Activated T-cell treated with anti-CD3 and anti-CD28 coated beads for 48 hours (primary cell): Measurements from ENCODE around the gene CMKLR1.

ENCODE experiments used
- DNase-seq: peaks from one replicate; pipeline ENCODE4 v3.0.0-alpha.2; 2020; ENCODE audit warnings: low read depth

The CMKLR1 gene

DNA sequence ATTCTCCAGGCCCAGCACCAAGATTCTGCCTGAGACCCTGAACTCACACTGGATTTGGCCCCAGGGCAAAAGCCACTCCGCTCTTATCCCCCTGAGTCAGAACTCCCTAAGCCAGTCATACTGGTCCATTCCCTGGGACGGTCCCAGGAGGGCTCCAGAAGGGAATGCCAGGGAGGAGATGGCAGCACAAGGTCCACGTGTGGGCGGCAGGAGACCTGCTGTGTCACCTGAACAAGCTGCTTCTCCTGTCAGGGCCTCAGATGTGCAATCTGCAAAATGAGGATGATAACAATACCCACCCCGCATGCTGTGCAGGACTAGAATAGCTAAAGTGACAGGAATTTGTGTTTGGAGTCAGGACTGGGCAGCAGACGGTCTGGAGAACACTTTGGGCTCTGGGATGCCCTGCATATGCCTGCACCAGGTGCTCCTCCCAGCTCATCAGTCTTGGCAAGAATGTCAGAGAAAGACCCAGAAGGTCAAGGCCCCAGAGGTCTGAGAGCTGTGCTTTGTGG, 40.3 kb downstream of the CMKLR1 start:
- DNase-seq, result no peak

DNA sequence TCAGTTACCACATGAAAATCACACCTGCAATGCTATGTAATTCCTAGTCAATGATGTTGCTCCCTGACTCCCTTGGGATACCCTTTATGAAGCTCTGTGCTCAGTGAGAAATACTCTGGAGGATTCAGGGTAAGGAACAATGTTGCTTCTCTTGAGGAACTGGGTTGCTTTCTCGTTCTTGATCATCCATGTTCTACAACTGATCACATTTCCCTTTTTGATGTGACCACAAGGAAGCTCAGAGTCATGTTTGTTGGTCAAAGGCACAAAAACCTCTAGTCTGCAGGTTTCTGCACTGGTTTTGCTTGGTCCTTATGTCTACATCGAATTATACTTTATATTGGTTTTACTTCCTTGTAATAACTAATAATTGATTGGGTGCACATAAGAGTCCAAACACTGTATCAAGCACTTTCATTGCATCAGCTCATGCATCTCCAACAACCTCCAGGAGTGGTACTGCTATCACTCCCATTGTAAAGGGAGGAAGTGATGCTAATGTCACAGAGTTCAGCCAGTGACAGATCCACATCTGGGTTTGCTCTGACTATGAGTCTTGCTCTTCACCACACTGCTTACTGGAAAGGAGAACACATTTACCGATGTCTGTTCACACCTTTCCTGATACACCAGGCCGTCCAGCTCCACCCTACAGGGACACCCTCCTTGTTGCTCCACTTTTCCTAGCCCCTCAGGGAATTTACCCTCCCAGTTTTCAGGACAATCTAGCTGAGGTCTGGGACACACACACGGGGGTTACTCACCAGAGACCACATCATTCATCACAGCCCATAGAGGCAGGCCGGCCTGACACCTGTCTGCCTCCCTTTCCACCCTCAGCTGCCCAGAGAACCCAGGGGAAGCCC, 41.0 kb downstream of the CMKLR1 start:
- DNase-seq, result no peak

DNA sequence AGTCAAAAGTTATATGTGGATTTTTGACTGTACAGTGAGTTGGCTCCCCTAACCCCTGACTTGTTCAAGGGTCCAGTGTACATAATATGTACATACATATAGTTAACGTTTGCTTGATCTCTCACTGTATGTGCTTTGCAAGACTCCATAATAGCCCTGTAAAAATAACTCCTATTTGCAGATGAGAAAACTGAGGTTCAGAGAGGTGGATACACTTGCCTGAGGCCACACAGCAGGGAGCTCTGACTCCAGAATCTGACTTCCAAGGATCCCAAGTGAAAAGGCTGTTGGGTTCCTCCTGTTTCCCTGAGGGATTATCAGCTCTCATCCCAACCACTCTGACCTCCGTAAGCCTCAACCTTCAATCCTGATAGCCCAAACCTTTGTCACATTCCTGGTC, 41.7 kb downstream of the CMKLR1 start:
- no peak for DNase-seq

DNA sequence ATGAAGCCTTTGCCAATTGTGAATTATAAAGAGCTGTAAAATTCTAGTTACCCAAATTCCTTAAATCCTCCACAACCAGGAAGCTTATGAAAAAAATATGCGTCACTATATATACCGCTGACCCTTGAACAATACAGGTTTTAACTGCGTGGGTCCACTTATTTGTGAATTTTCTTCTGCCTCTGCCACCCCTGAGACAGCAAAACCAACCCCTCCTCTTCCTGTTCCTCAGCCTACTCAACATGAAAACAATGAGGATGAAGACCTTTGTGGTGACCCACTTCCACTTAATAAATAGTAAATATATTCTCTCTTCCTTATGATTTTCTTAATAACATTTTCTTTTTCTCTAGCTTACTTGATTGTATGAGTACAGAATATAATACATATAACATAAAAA, 42.2 kb downstream of the CMKLR1 start:
- DNase-seq, result no peak

- DNase-seq, result no peak
Measured at GRCh38 chr12:108295641-108296040, 43.5 kb downstream of the CMKLR1 start.

DNA sequence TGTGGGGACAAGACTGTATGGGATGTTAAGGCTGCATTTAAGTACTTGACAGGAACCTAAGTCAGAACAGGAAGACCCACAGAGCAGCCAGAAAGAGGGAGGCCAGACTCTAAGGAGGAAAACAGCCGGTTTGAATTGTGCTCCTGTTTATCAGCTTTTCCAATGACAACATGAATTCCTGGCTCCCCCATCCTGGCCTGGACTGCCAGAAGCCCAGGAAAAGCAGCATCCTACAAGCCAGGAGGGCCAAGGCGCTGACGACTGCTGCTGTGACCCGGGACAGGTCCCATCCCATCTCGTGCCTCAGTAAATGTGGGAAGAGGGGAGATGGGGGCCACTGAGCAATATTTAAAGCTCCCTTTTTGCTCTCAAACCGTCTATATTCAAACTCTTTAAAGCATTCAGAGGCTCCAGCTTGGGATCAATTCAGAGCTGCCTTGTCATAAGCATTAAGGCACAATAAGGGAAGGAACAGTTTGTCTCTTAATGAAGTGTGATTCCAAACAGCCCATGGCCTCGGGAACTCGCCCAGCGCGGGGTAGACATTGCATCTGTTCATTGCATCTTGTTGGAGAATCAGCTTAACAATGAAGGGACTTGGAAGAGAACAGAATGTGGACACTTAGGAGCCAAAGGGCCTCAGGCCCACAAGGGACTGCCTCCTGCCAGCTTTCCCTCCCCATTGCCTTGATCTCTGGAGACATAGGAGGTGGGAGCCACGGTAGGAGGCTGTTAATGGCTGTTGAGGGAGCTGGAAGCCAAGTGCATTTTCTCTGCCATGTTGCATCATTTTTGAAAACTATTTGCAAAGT, 49.6 kb downstream of the CMKLR1 start:
- no peak for DNase-seq

GRCh38 chr12:108287227-108287626, 51.9 kb downstream of the CMKLR1 start:
- no peak for DNase-seq

- no peak for DNase-seq
Measured at GRCh38 chr12:108285016-108285415, 54.1 kb downstream of the CMKLR1 start.

DNA sequence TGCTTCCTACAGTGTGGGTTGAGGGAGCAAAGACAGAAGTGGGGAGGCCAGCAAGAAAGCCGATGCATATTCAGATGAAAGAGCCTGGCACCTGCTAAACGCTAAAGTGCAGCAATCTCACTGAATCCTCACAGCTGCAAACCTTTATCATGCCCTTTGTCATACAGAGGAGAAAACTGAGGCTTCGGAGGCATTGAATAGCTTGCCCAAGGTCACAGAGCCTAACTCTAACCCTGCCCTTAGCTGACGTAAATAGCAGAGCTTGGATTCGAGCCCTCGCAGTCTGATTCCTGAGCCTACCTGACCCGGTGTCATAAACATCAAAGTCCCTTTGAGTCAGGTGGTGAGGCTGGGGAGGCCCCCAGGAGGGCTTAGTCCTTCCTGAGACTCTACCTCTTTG, 54.9 kb downstream of the CMKLR1 start:
- no peak for DNase-seq

DNA sequence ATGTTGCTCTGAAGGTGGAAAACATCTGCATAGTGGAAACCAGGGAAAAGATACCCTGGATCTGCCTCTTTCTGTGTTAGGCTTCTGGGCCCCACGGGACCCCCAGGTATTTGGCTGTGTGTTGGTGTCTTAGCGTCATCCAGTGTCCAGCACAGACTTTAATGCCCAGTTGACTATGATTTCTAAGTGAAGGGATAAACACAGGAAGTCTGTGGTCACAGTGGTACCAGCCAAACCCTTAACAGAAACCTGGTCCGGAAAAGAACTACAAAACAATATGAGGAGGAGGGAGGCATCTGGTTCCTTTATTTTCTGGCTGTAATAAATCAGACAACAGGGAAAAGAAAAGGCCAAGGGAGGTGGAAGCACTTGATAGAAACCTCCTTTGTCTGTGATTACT, 56.4 kb downstream of the CMKLR1 start:
- no peak for DNase-seq

GRCh38 chr12:108282160-108282559, 57.0 kb downstream of the CMKLR1 start:
- DNase-seq, result no peak

DNA sequence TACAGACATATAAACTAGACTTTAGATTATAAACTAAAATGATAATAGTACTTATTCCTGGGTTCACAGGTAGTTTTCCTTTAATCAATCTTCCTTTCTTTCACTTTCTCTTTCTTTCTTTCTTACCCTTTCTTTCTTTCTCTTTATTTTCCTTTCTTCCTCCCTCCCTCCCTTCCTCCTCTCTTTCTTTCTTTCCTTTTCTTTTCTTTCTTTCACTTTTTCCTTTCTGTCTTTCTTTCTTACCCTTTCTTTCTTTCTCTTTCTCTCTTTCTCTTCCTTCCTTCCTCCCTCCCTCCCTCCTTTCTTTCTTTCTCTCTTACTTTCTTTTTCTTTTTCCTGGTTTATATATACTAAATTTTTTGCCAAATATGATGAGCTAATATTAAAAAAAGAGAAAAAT, 61.5 kb downstream of the CMKLR1 start:
- no peak for DNase-seq

- DNase-seq, result no peak
Measured at GRCh38 chr12:108273217-108273616, 65.9 kb downstream of the CMKLR1 start.

DNA sequence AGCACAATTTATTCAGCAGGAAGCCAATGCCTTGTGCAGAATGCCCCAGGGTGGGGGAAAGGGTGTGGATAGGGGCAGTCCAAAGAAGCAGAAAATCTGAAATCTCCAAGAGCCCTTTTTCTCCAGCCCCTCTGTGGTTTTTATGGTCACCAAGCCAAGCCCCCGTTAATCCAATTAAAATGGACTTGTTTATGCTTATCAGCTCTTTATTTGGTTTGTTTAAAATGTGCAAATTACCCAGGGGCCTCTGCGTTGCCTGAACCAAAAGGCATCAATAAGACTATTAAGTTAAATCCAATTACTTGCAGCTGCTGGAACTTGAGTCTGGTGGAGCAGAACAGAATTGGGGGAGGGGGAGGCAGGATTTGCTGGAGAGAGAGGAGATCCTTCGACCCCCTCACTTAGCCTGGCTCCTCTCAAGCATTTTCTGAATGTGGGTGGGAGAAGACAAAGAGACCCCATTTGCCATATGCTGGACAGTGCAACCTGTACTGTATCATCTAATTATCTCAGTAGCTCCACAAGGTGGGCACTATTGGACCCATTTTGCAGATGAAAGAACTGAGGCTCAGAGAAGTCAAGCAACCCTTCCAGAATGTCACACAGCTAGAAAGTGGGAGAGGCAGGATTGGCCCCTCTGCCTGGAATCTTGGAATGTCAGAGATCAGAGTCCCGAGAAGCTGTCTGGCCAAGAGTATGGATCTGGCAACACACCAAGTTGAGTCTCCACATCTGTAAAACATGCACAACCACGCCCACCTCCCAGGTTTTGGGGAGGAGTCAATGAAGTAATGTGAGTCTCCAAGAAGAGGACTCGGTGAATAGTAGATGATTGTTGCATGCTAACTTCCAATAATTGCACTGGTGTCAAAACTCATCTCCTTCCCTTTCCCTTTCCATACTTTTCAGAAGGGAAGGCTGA, 66.9 kb downstream of the CMKLR1 start:
- no peak for DNase-seq

DNA sequence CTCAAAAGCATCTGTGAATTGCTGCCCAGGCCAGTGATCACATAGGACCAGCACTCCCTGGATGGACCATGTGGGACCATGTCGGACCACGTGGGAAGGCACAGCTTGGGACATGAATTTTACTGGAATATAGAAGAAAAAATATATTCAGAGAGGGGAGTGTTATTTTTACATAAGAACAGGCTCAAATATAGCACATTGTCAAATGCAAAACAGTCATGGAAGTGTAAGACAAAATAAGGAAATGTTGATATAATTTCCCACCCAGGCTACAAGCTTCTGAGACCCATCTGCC, 68.3 kb downstream of the CMKLR1 start:
- no peak for DNase-seq

DNA sequence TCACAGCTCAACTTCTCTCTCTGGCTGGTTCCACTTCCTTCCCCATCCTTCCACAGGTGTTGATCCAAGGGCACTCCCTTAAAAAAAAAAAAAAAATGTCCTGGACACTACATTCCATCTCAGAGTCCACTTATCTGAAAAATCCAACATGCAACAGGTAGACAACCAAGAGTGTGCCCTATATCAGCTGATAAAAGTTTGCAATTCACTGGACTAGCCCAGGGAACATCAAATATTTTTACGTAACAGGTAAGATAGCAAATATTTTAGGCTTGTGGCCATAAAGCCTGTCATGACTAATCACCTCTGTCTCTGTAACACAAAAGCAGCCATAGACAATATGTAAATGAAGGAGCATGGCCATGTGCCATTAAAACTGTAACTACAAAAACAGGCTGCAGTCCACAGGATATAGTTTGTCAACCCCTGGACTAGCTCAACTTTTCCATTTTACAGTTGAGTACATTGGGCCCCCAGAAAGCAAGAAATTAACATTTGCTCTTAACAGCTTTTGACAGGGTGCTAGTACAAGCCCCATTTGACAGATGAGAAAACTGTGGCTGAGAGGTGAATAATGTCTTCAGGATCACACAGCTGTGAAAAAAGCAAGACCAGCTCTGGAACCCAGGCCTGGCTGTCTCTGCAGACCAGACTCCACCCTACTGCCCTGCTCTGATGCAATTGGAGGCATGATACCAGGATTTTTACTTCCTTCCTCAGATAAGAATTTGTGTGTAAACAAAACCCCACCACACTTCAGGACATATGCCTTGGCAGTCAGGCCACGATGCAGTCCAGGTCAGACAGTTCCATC, 68.9 kb downstream of the CMKLR1 start:
- no peak for DNase-seq

- no peak for DNase-seq
Measured at GRCh38 chr12:108269224-108269623, 69.9 kb downstream of the CMKLR1 start.

DNA sequence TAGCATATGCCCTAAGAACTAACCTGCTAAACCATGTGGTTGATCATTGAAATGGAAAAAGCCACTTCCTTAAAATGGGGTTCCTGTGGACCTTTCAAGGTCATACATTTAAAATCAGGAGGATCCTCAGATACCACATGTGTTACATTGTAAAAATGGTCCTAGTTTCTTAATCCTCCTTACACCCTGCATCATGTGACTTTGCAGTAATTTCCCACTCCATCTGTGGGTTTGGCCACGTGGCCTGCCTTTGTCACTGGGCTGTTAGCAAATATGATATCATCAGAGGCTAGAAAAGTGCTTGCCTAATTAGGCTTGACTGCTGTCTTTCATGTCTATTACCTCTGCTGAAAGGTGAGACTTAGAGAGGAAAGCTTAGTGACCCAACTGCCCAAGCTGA, 70.7 kb downstream of the CMKLR1 start:
- DNase-seq, result no peak

DNA sequence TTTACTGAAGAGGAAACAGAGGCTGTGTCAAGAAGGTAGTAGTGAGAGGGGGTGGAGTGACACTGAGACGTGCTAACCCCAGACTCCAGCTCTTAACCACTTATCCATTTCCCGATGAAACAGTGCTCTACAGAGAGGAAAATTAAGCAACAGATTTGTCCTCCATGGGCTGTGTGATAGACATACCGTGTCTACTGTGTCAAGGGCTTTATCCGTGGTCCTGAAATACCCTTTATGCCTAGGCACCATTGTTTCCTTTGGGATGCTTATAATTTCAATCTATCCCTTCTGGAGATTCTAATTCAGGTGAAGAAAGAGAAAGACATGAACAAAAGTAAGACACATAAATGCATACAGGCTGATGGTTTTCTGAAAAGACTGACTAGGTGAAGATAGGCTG, 71.7 kb downstream of the CMKLR1 start:
- no peak for DNase-seq

DNA sequence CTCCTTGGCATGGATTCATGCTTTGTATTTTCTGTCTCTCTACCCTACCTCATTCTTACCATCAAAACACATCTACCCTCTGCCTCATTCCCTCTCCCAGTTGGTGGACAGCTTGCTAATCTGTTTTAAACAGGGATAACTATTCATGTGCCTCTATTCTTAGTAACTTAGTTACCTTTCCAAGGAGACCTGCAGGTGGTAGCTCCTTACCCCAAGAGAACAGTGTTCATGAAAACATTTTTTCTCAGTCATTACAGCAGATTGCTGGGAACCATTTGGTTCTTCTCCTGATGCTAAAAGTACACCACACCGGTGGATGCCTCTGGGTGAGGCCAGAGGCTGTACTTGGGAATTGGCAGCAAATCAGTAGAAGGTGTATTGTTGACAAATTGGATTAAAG, 73.0 kb downstream of the CMKLR1 start:
- no peak for DNase-seq

DNA sequence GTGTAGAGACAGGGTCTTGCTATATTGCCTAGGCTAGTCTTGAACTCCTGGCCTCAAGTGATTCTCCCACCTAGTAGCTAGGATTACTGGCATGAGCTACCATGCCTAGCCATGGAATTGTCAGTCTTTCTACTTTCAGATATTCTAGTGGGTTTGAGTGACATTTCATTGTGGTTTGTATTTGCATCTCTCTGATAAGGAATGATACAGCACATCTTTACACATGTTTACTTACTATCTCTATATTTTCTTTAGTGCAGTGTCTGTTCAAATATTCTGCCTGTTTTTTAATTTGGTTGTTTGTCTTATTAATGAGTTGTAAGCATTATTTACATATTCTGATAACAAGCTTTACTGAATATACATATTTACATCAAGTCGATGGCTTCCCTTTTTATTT, 73.6 kb downstream of the CMKLR1 start:
- DNase-seq, result no peak
